Astrocyte (in vitro differentiated cells and primary cell): ENCODE data around the gene HDDC2.

Source experiments
- CTCF ChIP-seq: IDR thresholded peaks from 2 replicates; pipeline ENCODE4 v1.5.1; 2011; ENCODE audit warnings: low read depth, mild to moderate bottlenecking, inconsistent platforms, low read length, moderate library complexity; ENCODE audit not compliant: insufficient read depth
- EZH2 ChIP-seq: IDR thresholded peaks from 2 replicates; pipeline ENCODE4 v1.6.1; 2012; ENCODE audit warnings: mild to moderate bottlenecking, low read length, inconsistent platforms; ENCODE audit not compliant: insufficient read depth

- TF ChIP-seq CTCF (no peak), EZH2 (no peak)
Measured at GRCh38 chr6:125299257-125299656, 2.5 kb downstream of the HDDC2 start.
